HG02852 (cell line): ENCODE measurements around the gene NOC4L.
"Not testable (repeated sequence)": the region's sequence is repeated elsewhere in the genome, so short reads cannot be mapped to it uniquely, and the experiment has no call there.

Experiments used
- ATAC-seq: cut with Tn5 transposase; IDR thresholded peaks from one replicate; pipeline ENCODE4 v1.9.1; 2021; ENCODE audit warnings: mild to moderate bottlenecking, moderate library complexity; ENCODE audit not compliant: unreplicated experiment

The NOC4L gene

DNA sequence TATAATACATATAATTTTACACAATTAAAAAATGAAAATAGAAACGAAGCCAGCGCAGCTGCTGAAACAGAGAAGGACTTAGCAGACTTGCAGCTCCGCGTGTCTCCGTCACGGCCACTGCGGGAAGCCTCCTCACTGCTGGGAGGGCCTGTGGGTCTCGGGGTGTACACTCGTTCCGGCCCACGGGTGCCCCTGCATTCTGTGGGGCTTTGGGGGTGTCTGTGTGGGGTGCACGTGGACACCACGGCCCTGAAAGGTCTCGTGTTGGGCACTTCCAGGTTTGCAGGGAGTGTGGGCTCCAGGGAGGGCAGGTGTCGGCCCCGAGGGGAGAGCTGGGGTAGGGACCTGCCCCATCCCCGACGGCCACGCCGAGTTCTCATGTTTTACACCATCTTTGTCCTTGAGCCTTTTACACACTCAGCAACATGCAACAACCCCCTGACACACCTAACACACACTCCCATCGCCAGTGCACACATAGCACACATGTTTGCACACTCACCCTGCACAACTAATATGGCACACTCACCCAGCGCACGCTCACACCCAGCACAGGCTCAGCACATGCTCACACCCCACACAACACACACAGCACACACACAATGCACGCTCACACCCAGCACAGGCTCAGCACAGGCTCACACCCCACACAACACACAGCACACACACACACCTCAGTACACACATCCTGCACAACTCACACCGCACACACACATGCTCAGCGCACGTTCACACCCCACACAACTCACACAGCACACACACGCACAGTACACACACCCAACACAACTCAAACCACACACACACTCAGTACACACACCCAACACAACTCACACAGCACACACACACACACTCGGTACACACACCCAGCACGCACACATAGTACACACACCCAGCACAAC, 36.6 kb downstream of the NOC4L start:
- ATAC-seq: no peak

DNA sequence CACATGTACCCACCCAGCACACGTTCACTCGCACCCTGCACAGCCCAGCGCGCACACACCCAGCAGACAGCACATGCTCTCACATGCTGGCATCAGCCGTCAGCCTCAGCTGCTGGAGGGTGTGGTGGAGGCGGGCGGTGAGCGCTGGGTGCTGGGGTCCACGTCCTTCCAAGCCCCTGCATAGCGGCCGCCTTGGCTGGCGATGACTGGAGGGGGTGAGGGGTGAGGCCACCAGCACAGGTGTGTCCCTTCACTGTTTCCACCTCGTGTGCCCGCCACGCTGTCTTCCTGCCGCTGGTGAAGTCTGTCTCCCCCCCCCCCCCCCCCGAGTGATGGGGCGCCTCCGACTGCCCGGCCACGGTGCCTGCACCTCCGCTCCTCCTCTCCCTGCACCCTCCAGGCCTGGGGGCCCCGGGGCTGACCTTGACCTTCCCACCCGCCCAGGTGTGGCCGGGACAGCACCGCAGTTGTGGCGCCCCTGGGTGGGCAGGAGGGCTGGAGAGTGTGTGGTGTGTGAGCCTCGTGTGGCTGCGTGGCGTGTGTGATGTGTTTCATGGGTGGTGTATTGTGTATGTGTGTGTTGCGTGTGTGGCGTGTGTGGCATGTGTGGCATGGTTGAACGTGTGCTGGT, 37.4 kb downstream of the NOC4L start:
- ATAC-seq: no peak

DNA sequence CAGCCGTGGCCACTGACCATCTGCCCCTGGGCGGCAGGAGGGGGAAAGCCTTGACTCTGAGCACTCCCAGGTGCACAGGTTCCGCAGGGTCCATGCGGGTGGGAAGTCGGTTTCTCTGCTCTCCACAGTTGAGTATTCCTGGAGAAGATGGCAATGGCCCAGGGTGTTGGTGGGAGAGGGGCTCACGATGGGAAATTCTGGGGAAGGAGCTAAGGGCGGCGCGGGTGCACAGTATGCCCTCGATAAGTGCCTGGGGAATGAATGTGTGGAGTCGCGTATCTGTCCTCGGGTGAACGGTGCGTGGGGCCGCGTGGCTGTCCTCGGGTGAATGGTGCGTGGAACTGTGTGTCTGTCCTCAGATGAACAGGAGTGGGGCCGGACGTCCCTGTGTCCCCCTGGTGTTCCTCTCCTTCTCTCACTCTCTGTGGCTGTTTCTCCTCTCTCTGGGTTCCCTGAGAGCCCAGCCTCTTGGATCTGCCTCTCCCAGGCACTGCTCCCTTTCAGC, 38.0 kb downstream of the NOC4L start:
- ATAC-seq: no peak

DNA sequence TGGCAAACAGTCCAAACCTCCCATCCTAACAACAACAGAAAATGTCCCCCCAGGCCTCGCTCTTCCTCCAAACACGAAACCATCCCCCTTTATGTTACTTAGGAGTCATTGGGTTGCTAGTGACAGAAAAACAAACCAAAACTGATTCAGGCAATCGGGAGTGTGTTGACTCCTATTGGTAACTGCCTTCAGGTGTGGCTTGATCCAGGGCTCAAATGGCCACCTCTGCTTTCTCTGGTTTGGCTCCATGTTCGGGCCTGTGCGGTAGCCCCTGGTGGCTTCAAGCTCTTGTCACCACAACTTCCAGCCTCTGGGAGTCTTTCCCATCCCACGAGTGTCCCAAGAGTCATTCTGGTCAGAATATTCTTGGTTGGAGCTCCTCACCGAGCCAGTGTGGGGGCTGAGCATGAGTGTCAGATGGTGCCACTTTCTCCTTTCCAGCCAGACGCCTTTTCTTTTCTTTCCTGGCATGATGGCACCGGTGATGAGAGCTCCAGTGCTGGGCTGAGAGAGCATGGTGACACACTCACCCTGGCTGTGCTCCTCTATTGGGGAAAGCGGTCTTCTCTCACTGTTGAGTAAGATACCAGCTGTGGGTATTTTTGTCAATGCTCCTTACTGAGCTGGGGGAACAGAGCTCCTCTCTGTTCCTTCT, 38.6 kb downstream of the NOC4L start:
- ATAC-seq: no peak

DNA sequence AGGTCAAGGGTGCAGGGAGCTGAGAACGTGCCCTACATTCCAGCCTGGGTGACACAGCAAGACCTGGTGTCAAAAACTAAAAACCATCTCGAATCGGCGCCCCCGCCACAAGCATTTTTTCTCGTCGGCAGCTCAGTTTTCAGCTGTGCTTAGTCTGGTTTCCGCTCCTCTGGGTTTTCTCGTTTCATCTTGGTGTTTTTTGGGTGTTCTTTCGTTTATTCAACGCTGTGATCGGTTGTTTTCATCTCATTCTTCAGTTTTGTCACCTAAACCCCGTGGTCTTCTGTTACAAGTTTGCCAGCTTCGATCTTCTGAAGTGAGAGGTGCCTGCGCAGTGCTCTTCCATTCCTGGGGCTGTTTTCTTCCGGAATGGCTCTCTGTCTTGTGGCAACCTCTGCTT, 41.4 kb downstream of the NOC4L start:
- no peak for ATAC-seq

DNA sequence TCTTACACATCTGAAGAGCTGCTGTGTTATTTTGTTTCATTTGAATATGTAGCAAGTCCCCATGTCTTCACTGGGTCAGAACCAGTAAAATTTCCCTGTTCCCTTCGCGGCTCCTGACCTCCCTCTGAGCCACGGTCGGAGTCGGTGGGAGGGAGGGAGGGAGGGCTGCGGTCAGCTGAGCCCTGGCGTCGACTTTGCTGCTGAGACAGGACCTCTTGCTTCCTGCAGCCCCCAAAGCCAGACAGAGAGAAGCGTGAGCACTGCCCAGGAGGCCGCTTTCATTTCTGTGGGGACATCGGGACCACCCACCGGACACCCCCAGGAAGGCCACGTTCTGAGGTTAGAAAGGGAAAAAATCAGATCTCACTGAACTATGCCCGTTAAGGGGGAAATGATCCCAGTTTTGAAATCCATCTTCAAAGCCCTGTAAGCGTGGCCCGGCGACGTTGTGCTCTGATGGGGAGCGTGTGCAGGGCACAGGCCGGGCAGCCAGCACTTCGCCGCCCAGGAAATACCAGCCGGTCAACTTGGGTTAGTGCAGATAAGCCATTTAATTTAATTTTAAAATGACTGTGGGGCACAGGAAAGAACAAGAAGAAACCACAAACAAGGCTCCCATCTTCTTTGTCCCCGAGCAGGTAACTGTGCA, 42.1 kb downstream of the NOC4L start:
- ATAC-seq: no peak

DNA sequence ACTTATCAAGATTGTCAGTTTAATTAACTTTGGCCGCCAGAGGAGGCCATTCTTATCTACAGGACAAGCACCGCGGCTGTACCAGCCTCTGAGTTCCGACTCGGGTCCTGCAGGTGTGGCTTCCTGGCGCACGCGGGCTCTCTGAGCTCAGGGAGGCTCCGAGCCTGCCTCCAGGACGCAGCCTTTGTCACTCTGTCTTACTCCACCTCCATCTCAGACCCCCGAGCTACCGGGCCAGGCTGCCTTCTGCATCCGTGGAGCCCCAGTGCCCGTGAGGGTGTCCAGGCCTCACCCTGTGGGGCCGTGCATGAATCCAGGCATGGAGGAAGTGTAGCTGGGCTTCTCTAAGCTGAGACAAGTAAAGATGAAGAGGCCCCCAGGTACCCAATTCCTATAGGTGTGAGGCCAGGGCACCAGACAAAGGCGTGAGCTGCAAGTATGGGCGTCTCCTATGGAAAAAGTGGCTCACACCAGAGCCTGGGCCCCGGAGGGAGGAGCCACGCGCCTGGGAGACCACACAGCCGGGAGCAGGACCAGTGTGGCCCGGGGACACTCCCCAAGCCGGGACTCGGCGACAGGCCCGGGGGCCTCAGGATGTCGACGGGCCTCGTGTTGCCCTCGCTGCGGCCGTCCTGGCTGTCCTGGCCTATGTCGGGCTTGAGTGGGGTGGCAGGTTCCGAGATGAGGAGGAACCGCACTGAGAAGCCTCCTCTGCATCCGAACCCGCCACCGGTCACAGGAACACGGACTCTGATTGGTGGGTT, 42.8 kb downstream of the NOC4L start:
- ATAC-seq: no peak

DNA sequence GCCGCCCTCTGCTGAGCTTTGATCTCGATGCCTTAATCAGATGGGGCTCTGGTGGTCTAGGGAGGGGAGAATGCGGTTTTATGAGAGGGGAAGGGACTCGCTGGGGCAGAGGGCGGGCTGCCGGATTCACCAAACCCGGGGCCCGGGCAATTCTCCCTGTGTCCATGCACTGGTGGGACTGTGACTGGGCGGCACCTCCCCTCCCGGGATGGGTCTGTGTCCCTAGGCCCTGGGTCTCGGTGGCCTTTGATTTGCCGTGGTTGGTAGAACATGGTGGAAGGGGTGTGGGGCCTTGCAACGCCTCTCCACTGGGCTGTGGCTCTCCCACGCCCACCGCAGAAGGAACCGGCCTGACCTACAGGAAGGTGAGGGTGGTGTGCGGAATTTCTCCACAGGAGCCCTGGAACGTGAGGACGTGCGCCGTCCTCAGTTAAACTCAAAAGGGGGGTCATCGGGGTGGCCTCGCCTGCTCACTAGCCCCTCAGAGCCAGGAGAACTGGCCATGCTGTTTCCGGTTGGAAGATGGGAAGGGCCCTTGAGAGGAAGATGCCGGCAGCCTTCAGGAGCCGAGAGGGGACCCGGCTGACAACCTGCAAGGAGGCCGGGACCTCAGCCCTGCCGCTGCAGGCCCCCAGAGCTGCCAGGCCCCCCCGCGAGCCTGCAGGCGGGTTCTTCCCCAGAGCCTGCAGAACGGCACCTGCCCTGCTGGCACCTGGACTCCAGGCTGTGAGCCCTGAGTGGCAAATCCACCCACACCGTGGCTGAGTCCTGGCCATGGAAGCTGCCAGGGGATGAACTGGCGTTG, 43.6 kb downstream of the NOC4L start:
- no peak for ATAC-seq

DNA sequence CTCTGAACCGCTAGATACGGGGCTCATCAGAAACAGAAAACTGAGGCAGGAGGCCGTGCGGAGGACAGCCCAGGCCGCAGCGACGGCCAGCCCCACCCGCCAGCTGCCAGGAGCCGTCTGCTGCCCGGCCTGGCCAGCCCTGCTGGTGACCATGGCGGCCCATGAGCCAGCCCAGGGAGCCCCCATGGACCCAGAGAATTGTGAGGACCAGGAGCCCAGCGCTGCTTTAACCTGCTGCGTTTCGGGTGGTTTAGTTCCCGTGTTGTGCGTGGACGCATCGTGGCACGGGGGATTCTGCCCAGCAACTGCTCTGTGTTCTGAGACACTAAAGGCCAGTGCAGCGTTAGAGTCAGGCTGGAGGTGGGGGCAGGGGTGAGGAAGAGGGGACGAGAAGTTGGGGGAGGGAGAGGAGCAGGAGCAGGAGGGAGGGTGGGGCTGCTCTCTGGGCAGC, 44.2 kb downstream of the NOC4L start:
- ATAC-seq: no peak

DNA sequence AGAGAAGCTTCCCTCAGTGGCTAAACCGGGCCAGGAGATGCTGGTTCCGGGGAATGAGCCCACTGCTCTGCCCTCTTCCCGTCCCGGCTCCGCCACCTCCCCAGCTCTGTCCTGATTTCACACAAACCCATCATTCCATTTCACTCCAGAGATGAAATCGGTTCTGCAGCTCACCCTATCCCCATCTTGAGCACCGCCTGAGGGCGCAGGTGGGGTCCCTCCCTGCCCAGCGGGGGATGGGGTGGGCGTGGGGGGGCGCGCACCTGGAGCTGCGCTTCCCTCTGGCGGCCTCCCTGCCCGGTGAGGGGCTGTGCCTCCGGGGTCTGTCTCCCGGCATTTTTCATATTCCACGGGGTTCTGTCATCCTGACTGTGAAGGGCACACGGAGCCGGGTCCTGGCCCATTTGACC, 44.7 kb downstream of the NOC4L start:
- no peak for ATAC-seq

DNA sequence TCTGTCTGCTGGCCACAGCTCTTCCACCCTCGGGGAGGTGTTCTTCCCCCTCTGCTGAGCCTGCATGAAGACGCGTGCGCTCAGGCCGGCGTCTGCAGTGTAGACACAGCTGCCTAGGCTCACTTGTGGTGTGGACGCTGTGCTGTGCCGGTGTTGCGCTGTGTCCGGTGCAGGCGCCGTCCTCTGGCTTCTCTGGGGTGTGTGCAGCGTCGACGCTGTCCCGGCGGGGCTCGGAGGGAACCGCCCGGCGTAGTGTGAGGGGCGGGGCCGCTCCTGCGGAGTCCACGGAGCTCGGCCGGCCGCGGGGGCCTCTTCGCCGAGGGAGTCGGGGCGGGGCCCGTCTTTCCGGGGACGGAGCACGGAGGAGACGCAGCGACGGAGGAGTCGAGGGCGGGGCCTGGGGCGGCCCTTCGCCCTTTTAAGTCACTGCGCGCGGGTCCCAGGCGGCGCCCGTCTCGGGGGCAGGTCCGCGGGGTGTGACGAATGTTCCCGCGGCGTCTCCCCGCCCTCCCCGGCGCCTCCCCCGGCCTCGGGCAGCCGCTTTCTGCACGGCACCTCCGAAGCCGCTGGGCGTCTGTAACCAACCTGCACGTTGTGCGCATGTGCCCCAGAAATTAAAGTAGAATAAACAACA, 45.2 kb downstream of the NOC4L start:
- ATAC-seq: peak; percentile 92

DNA sequence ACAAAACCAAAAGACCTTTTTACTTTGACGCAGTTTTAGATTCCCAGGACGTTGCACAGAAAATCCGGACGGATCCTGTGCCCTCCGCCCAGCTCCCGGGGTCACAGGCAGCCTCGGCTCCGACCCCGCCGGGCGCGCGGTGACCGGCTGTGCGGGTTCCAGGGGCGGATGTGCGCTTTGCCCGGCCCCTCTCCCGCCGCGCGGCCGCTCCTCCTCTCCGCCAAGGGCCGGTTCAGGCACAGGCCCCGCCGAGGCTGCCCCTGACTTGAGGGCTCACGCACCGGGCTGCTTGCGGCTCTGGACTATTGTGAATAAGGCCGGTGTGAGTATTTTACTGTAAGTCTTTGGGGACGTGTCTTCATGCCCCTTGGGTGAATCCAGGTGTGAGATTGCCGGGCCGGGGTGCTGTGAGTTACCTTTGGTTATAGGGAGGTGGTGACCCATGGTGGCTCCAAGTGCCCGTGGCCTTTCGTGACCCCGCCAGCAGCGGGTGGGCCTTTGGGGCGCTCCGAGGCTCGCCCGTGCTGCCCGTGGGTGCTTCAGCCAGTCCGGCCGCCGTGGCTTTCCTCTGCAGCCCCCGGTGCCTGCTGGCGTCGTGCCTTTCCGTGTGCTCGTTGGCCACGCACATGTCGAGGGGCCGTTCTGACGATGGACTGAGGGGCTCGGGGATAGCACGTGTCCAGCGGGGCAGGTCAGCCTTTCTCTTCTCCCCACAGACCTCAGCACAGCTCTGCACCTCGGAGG, 45.9 kb downstream of the NOC4L start:
- peak; percentile 16 for ATAC-seq

DNA sequence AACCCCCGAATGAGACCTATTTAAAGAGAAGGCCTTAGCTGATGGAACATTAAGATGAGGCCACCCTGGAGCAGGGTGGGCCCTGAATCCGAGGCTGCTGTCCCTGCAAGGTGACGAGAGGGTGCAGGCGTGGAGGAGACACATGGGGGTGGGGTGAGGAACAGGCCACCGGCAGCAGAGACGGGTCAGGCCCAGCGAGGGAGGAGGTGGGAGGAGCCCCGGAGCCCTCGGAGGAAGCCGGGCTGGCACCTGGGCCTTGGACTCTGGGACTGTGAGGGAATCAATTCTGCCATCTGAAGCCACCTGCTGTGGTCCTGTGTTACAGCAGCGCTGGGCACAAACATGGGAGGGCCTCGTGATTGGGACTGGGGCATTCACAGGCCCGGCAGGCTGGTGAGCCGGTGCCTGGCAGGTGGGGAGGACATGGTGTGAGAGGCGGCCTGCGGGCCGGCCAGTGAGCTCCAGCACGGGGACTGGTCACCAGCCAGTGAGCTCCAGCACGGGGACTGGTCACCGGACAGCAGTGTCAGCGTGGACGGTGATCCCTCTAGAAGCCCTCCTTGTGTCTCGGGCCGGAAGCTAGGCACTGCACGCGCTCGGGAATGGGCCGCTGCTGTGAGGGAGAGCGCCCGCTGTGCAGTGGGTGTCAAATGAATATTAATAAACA, 46.7 kb downstream of the NOC4L start:
- no peak for ATAC-seq

DNA sequence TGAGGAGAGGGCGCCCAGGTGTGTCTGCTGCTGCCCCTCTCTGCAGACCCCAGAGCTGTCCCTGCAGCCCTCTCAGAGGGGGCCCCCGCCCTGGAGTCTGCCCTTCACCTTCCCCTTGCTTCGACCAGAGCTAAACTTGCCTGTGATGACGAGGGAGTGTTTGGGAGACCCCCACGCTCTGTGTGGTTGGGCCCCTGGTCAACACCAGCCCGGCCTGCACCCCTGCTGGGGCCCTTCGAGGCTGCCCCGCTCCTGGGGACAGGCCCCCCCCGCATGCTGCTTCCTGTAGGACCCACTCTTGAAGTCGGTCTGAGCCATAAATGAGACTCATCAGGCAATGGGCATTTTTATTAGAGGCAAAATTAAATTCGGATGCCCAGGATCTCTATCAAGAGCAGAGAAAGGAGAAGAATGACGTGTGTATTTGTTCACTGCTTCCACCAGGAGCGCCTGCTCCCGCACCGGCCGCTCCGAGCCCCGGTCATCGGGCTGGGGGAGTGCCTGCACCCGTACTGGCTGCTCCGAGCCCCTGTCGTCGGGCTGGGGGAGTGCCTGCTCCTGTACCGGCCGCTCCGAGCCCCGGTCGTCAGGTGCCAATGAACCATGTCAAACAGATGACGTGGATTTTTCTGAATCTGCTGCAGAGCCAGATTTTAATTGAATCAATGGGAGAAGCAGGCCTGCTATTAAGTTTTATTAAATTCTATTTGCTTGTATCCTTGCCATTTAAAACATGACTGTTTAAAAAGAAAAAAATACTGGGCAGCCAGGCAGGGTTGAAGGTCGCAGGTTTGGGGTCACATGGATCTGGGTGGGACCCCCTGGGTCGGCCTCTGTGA, 47.7 kb downstream of the NOC4L start:
- no peak for ATAC-seq

DNA sequence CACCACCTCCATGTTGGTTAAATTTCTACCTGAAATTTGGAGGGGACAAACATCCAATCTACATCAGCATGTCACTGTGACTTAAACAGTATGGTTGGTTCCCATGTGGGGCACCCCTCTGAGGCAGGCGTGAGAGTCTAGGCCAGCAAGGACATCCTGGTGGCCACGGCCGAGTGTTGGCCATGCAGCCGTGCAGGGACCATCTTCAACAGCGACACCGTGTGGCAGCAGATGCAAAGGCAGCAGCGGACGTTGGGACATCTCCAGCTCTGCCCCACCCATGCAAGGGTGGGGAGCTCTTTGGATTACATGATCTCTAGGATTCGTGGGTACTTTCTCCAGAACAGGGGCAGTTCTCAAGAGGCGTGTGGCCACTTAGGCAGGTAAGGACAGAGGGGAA, 49.8 kb downstream of the NOC4L start:
- ATAC-seq: no peak

DNA sequence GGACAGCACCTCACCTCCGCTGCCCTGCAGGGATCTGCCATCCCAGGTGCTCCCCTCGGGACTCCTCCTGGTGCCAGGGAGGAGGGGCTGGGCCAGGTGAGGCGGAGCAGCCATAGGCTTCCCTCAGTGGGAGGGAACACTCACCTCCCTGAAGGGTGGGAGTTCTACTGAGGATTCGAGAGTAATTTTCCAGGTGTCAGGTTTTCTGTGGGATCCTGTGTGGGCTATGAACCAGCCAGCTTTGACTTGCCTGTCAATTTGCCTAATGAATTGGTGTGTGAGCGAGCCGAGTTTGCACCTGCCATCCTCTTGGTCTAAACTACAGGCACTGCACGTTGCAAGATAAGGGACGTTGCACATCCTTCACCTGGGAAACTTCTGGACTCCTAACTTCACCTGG, 50.3 kb downstream of the NOC4L start:
- no peak for ATAC-seq

DNA sequence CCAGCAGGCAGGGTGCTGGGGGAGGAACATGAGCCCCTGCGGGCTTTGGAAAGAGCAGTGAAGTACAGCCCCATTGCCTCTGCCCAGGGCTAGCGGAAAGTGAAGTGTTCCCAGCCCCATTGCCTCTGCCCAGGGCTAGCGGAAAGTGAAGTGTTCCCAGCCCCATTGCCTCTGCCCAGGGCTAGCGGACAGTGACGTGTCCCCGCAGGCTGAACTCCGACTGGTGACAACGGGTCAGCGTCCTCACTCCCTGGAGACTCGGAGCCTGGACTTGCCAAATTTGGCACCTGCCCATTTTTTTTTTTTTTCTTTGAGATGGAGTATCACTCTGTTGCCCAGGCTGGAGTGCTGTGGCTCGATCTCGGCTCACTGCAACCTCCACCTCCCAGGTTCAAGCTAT, 51.0 kb downstream of the NOC4L start:
- ATAC-seq: not testable (repeated sequence)
